ENCODE data around the gene ZFP36L2.

DNA sequence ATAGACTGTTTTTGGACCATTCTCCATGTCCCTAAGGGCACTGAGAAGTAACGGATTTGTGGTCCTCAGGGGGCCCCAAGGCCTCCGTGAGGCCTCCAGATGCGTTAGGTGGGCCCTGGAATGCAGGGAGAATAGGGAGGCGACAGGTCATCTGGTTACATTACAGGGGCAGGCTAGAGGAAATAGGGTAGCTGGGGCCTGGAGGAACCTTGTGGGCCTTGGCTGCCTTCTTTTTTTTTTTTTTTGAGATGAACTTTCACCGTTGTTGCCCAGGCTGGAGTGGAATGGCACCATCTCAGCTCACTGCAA lies 28.9 kb downstream of the ZFP36L2 start:
- no peak for TF ChIP-seq CTCF (tag by site-specific recombination; IDR thresholded peaks at IDR 0.05)
- TF ChIP-seq ZNF274 (IDR thresholded peaks at IDR 0.05; ENCODE audit: low read length): no peak
- TF ChIP-seq ZNF274 (tag by site-specific recombination; IDR thresholded peaks at IDR 0.05; ENCODE audit: borderline replicate concordance): no peak
- no peak for TF ChIP-seq REST (tag by site-specific recombination; IDR thresholded peaks at IDR 0.05)
- no peak for TF ChIP-seq ZFP3 (tag by site-specific recombination; IDR thresholded peaks at IDR 0.05; ENCODE audit: low read depth)
- TF ChIP-seq ZBTB17 (tag by site-specific recombination; IDR thresholded peaks at IDR 0.05): no peak
- no peak for TF ChIP-seq GFI1B (tag by site-specific recombination; IDR thresholded peaks at IDR 0.05)
- TF ChIP-seq, protein P1, sequence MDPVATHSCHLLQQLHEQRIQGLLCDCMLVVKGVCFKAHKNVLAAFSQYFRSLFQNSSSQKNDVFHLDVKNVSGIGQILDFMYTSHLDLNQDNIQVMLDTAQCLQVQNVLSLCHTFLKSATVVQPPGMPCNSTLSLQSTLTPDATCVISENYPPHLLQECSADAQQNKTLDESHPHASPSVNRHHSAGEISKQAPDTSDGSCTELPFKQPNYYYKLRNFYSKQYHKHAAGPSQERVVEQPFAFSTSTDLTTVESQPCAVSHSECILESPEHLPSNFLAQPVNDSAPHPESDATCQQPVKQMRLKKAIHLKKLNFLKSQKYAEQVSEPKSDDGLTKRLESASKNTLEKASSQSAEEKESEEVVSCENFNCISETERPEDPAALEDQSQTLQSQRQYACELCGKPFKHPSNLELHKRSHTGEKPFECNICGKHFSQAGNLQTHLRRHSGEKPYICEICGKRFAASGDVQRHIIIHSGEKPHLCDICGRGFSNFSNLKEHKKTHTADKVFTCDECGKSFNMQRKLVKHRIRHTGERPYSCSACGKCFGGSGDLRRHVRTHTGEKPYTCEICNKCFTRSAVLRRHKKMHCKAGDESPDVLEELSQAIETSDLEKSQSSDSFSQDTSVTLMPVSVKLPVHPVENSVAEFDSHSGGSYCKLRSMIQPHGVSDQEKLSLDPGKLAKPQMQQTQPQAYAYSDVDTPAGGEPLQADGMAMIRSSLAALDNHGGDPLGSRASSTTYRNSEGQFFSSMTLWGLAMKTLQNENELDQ (tag by site-specific recombination; IDR thresholded peaks at IDR 0.05; ENCODE audit: low read depth): no peak
- TF ChIP-seq ZNF776 (tag by site-specific recombination; IDR thresholded peaks at IDR 0.05; ENCODE audit: borderline replicate concordance): no peak
- no peak for TF ChIP-seq ZNF354C (tag by site-specific recombination; IDR thresholded peaks at IDR 0.05; ENCODE audit: borderline replicate concordance, low read depth)
- no peak for TF ChIP-seq PRDM4 (tag by site-specific recombination; IDR thresholded peaks at IDR 0.05)
- no peak for TF ChIP-seq ZNF350 (tag by site-specific recombination; IDR thresholded peaks at IDR 0.05)
